Loucy (cell line): ENCODE measurements around the gene CDH12.

Experiments
- H2AFZ ChIP-seq: fragments of 200-600 bp; sonication (generic); 2 replicates; pipeline ENCODE4 v1.6.0; 2016; ENCODE audit warnings: antibody characterized with exemption, mild to moderate bottlenecking, low read length, moderate library complexity
- H3F3A ChIP-seq: fragments of 200-600 bp; 2 replicates; pipeline ENCODE4 v1.6.0; 2016; ENCODE audit warnings: antibody characterized with exemption, low read depth, mild to moderate bottlenecking
- H3K27me3 ChIP-seq: fragments of 200-600 bp; sonication (generic); 2 replicates; pipeline ENCODE4 v1.6.1; 2014; ENCODE audit warnings: low read length, mild to moderate bottlenecking; ENCODE audit not compliant: insufficient read depth, poor library complexity, severe bottlenecking
- H3K36me3 ChIP-seq: fragments of 200-600 bp; sonication (generic); 2 replicates; pipeline ENCODE4 v1.6.1; 2016; ENCODE audit warnings: low read length; ENCODE audit not compliant: insufficient read depth
- H3K4me1 ChIP-seq: fragments of 200-600 bp; sonication (generic); 2 replicates; pipeline ENCODE4 v1.5.1; 2014; ENCODE audit warnings: low read length, mild to moderate bottlenecking; ENCODE audit not compliant: insufficient read depth, poor library complexity, severe bottlenecking
- H3K4me2 ChIP-seq: fragments of 200-600 bp; sonication (generic); 2 replicates; pipeline ENCODE4 v1.6.0; 2014; ENCODE audit warnings: antibody characterized with exemption, low read length, low read depth, mild to moderate bottlenecking; ENCODE audit not compliant: poor library complexity, severe bottlenecking
- H3K4me3 ChIP-seq: fragments of 200-600 bp; sonication (generic); 2 replicates; pipeline ENCODE4 v1.5.1; 2014; ENCODE audit warnings: low read length, mild to moderate bottlenecking, mixed read lengths; ENCODE audit not compliant: poor library complexity, severe bottlenecking
- H3K79me2 ChIP-seq: fragments of 200-600 bp; sonication (generic); 2 replicates; pipeline ENCODE4 v1.6.1; 2014; ENCODE audit warnings: low read length; ENCODE audit not compliant: insufficient read depth
- H3K9ac ChIP-seq: fragments of 200-600 bp; sonication (generic); 2 replicates; pipeline ENCODE4 v1.6.0; 2014; ENCODE audit warnings: mild to moderate bottlenecking, low read depth, low read length, moderate library complexity; ENCODE audit not compliant: poor library complexity, severe bottlenecking
- H3K9me2 ChIP-seq: fragments of 200-600 bp; sonication (generic); replicated peaks from 2 replicates; pipeline ENCODE4 v1.6.1; 2016; ENCODE audit warnings: low read depth, low read length, mixed read lengths
- H3K9me3 ChIP-seq: fragments of 200-600 bp; sonication (generic); 2 replicates; pipeline ENCODE4 v1.6.1; 2014; ENCODE audit warnings: mild to moderate bottlenecking, antibody characterized with exemption, low read length, low read depth; ENCODE audit not compliant: insufficient read depth
- H4K20me1 ChIP-seq: fragments of 200-600 bp; sonication (generic); 2 replicates; pipeline ENCODE4 v1.6.0; 2014; ENCODE audit warnings: antibody characterized with exemption, low read length, mild to moderate bottlenecking; ENCODE audit not compliant: insufficient read depth, poor library complexity, severe bottlenecking
- EZH2phosphoT487 ChIP-seq: fragments of 200-600 bp; IDR thresholded peaks from 2 replicates; pipeline ENCODE4 v1.6.1; 2018; ENCODE audit warnings: antibody characterized with exemption, mild to moderate bottlenecking, moderate library complexity, borderline replicate concordance
- TF ChIP-seq, protein P1 (sequence below): fragments of 200-600 bp; sonication (generic); conservative IDR thresholded peaks from 2 replicates; pipeline ENCODE4 v1.5.1; 2014; ENCODE audit warnings: mild to moderate bottlenecking, antibody characterized with exemption, low read length

The CDH12 gene

DNA sequence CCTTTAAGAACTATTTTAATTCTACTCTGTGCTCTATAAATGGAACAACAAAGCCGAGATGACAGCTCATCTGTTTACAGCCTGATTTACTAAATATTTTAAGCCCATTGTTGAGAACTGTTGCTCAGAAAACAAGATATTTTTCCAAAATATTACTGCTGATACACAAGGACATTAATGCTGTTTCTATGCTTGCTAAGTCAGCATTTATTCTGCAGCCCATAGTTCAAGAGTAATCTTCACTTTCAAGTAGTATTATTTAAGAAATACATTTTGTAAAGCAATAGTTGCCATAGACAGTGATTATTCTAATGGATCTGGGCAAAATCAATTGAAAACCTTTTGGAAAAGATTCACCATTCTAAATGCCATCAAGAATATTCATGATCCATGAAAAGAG, 208.3 kb downstream of the CDH12 start:
- Histone ChIP-seq H3K4me3 (no peak overlapping the region), H3K9me2 (no peaks in the 10 kb centered on the region), H3K9ac (no peak overlapping the region), H3K4me1 (no peaks in the 10 kb centered on the region), H4K20me1 (no peaks in the 10 kb centered on the region), H3K27me3 (no peaks in the 10 kb centered on the region), H3K4me2 (no peak overlapping the region), H3F3A (no peaks in the 10 kb centered on the region), H2AFZ (no peak overlapping the region), H3K9me3 (no peaks in the 10 kb centered on the region), H3K36me3 (no peaks in the 10 kb centered on the region), H3K79me2 (no peaks in the 10 kb centered on the region)
- TF ChIP-seq, protein P1, sequence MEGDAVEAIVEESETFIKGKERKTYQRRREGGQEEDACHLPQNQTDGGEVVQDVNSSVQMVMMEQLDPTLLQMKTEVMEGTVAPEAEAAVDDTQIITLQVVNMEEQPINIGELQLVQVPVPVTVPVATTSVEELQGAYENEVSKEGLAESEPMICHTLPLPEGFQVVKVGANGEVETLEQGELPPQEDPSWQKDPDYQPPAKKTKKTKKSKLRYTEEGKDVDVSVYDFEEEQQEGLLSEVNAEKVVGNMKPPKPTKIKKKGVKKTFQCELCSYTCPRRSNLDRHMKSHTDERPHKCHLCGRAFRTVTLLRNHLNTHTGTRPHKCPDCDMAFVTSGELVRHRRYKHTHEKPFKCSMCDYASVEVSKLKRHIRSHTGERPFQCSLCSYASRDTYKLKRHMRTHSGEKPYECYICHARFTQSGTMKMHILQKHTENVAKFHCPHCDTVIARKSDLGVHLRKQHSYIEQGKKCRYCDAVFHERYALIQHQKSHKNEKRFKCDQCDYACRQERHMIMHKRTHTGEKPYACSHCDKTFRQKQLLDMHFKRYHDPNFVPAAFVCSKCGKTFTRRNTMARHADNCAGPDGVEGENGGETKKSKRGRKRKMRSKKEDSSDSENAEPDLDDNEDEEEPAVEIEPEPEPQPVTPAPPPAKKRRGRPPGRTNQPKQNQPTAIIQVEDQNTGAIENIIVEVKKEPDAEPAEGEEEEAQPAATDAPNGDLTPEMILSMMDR = no peak
- no peak for TF ChIP-seq EZH2phosphoT487

DNA sequence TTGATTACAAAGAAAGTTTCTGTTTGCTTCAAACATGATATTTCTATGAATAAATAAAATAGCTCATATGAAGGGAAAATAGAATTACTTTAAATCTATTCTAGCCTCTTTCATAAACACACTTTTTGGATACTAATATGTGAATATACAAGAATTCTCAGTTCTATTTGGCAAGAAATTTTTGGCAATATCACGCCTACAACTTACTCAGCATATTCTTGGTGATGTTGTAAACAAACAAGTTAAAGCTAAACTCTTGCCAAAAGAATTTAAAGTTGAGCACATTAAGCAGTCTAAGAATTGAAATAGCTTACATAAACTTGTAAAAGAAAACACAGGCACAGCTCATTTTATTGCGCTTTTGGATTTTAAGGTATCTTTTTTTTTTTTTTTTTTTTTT, 209.8 kb downstream of the CDH12 start:
- Histone ChIP-seq H2AFZ (no peak overlapping the region), H3K9me3 (no peaks in the 10 kb centered on the region), H3F3A (no peaks in the 10 kb centered on the region), H3K36me3 (no peaks in the 10 kb centered on the region), H3K4me2 (no peak overlapping the region), H3K9ac (no peak overlapping the region), H4K20me1 (no peaks in the 10 kb centered on the region), H3K4me3 (no peak overlapping the region), H3K9me2 (no peaks in the 10 kb centered on the region), H3K79me2 (no peaks in the 10 kb centered on the region), H3K27me3 (no peaks in the 10 kb centered on the region), H3K4me1 (no peaks in the 10 kb centered on the region)
- no peak for TF ChIP-seq EZH2phosphoT487
- TF ChIP-seq, protein P1 = no peak

DNA sequence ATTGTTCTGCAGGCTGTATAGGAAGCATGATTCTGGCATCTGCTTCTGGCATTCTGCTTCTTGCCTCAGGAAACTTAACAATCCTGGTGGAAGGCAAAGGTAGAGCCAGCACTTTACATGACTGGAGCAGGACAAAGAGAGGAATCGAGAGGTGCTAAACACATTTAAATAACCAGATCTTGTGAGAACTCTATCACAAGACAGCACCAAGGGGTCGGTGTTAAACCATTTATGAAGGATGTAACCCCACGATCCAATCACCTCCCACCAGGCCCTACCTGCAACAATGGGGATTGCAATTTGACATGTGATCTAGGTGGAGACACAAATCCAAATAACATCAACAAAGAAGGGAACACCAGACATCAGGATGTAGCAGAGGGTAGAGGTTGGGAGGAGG, 221.5 kb downstream of the CDH12 start:
- no peak overlapping the region for H3K4me2 ChIP-seq

More for the DNA sequence above, 221.5 kb downstream of the CDH12 start:
- Histone ChIP-seq H3K79me2 (no peaks in the 10 kb centered on the region), H3K4me3 (no peak overlapping the region), H2AFZ (no peak overlapping the region), H3F3A (no peaks in the 10 kb centered on the region), H3K9me2 (no peaks in the 10 kb centered on the region), H3K36me3 (no peaks in the 10 kb centered on the region), H3K9ac (no peak overlapping the region), H3K27me3 (no peaks in the 10 kb centered on the region), H3K9me3 (no peaks in the 10 kb centered on the region), H4K20me1 (no peaks in the 10 kb centered on the region), H3K4me1 (no peaks in the 10 kb centered on the region)
- TF ChIP-seq, protein P1 = no peak
- no peak for TF ChIP-seq EZH2phosphoT487
